ENCODE measurements around the gene TWF2.

- no peak for TF ChIP-seq CTCF (IDR thresholded peaks at IDR 0.05)
- no peak for TF ChIP-seq POLR2A (IDR thresholded peaks at IDR 0.05)
Observed at GRCh38 chr3:52246264-52246620, 7.3 kb upstream of the TWF2 start.
